Activated CD8-positive, alpha-beta memory T cell treated with anti-CD3 and anti-CD28 coated beads, Interleukin-2, amount 50 U/mL, for 4 hours (primary cell): ENCODE measurements around the gene BACH2.
"Not testable (repeated sequence)": the region's sequence is repeated elsewhere in the genome, so short reads cannot be mapped to it uniquely, and the experiment has no call there.

Experiments
- DNase-seq: peaks from one replicate; pipeline ENCODE4 v3.0.0-alpha.2; 2020

Gene BACH2

GRCh38 chr6:90298459-90299053 is 1.9 kb upstream of the BACH2 start:
- no peak for DNase-seq

DNA sequence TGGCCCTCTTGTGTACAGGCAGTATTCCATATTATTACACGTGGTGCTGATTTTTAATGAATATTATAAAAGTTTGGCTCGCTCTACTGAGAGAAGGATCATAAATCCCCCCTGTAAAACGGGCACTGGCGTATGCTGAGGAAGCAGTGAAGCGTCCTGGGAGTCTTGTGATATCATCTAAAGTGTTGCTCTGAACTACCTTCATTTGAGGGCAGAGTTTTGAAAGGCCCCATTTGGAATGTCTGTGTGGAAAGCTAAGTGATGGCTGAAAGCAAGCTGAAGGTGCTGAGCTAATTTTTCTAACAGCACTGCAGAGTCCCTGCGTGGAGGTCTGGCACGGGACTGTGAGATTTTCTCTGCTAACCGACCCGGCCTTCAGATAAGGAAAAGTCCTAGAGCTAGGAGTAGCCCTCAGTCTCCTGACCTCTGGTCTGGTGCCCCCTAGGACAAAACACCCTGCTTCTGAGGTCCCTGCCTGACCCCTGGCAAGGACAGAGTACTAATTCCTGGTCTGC is 1.3 kb upstream of the BACH2 start:
- DNase-seq, result no peak

GRCh38 chr6:90297115-90297866 is 648 bp upstream of the BACH2 start:
- no peak for DNase-seq

DNA sequence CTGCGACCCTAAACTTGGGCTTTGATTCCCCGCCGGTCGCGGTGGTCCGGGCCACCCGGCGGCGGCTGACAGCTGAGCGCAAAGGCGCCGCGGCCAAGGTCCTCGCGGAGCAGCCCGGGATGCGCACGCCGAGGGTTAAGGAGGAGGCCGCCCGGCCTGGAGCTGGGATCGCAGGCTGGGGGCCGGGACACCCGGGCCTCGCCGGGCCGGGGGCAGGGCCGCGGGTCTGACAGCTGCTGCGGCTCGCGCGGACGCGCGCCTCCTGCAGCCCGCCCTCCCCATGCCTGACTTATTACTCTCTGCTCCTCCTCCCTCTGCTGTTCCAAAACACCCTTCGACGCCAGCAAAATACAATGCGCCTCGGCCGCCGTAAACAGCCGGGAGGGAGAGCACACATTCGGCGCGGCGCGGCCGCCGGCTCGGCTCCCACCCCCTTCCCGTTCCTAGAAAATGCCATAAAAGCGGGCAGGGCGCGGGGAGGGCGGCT is 746 bp downstream of the BACH2 start:
- peak; percentile 69 for DNase-seq

GRCh38 chr6:90294989-90295853 is 1.4 kb downstream of the BACH2 start:
- DNase-seq, result peak; percentile 85

DNA sequence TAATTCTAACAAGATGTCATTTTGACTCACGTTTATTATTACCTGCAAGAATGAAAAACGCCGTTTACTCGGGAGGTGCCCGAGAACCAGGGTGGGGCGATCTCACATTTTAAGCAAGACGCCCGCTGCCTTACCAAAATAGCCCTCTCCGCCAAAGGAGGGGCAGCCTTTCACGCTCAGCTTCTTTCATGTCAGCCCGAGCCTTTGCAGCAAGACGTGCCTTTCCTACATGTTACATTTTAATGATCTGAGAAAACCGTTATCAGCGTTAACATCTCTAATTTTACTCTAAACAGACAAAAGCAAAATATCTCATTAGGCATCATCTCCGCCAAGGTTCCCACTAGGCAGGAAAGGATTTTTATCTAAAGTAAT is 2.0 kb downstream of the BACH2 start:
- DNase-seq, result peak; percentile 52

GRCh38 chr6:90294008-90294511 is 2.6 kb downstream of the BACH2 start:
- DNase-seq, result no peak

GRCh38 chr6:90293319-90293953 is 3.2 kb downstream of the BACH2 start:
- DNase-seq, result no peak

GRCh38 chr6:90291565-90291964 is 5.1 kb downstream of the BACH2 start:
- DNase-seq, result no peak

DNA sequence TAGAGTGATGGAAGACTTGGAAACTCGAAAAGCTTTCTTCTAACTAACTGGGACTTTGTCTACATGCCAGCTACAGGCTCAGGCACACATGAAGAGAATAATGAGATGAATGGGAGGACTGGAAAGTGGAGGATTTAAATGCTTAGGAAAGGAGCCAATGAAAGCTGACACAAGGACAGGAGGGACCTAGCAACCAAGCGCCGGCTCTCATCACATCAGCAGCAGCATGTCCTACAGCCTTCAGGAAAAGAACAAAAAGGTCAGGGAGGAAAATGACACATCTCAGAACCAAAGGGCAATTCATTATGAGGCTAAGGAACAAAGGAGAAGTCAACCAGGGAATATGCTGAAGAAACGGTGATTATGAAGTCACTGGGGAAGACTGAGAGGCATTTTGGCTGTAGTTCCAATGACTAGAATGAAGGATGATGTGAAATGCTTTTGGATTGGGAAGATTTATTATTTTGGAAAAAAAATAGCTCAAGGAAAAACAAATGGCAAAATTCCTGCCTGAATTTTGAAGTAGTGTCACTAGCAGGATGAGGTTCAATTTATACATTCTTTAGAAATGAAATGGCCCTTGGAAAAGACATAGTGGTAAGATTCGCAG is 5.7 kb downstream of the BACH2 start:
- no peak for DNase-seq

DNA sequence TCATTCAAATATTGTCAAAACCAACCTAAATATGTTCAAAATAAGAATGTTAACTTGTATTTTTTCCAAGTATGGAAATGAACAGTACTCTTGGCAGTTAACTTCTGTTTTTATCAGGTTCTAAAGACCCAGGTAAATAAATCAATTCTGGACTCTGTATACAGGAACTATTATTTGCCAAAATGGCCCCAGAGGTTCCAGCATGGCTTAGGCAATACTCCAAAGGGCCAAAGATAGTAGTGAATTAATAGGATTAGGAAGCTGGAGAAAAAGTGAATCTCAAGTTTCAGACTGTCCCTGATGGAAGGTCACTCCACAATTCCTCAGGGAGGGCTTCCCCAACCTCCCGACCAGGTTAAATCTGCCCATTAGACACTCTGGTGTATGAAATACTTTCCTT is 6.7 kb downstream of the BACH2 start:
- DNase-seq, result no peak

DNA sequence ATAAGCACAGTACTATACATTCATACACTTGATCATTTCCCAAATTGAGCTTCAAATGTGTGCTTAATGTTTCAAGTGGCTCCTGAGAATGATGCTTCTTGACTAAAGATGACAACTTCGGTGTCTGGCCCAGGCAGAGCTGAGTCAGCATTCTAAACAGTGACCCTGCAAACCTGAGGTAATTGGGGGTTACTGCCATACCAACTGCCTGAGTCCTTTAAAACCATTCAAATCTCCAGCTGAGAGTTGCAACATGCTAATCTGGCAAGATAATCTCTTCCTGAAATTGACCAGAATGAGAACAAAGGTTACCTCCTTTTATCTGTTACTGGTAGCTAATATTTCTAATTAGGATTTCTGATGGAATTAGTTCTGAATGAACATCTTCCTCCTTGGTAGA is 8.2 kb downstream of the BACH2 start:
- no peak for DNase-seq

GRCh38 chr6:90286884-90287488 is 9.7 kb downstream of the BACH2 start:
- peak; percentile 64 for DNase-seq

DNA sequence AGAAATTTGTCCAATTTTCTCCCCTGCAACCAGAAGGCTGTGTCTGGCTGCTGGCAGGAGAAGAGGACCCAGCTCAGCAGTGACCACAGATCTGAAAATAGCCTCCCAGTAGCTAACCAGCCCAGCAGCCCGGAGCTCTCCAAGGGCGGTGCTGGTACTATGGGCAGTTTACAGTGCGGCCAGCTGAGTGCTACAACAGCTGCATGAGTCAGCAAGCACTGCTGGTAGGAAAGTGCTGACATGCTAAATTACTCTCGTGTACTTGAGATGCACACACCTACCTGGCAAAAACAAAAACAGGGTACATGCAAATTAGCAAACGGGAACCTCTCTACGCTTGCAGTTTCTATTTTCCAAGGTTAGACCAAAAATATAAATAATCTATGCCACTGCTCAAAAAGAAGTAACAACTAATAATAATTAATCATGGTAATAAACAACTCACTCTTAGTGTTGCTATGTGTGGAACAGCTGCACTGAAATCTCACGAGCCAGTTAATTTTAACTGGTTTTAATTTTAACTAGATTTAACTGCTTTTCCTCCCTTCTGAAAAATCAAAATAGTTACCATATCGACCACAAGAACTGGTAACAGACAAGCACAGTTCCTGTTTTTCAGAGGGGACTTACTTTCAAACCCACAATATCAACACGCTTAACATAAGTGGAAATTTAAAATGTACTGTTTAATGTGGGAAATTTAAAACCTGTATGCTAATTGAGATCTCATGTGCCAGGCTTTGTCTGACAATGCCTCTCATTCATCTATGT is 10.8 kb downstream of the BACH2 start:
- DNase-seq, result no peak

GRCh38 chr6:90285042-90285481 is 11.6 kb downstream of the BACH2 start:
- no peak for DNase-seq

- peak; percentile 55 for DNase-seq
Measured at GRCh38 chr6:90284236-90285041, 12.2 kb downstream of the BACH2 start.

- DNase-seq, result not testable (repeated sequence)
Measured at GRCh38 chr6:90282265-90282664, 14.4 kb downstream of the BACH2 start.

GRCh38 chr6:90278129-90278528 is 18.5 kb downstream of the BACH2 start:
- DNase-seq, result no peak

DNA sequence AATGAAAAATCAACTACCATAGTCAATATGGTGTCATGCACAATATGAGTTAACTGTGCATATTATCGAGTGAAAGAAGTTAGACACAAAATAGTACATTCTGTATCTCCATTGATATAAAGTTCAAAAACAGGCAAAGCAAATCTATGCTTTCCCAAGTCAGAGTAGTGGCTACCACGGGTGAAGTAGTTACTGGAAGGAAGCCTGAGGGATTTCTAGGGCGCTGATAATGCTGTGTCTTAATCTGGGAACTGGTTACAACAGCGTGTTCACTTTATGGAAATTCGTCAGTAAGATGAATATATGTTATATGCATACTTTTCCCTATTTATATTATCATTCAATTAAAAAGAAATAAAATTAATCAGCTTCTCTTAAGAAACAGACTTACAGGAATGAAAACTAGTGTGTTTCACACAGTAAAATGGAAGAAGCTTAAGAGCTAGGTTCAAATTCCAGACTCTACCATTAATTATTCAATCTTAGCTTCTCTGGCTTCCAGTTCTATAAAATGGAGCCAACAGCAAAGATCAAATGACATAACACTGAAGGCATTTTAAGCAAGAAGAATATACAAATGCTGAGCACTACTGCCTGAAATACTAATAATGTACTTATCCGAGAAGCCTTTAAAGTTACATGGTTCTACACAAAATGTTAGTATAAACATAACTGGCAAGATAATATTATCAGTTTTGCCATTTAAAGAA is 19.2 kb downstream of the BACH2 start:
- DNase-seq, result no peak
